Measurements from ENCODE around the gene GRID2. TPM values are rescaled to one million over a fixed set of nuclear protein-coding genes. Genes with fewer than 3 reads are reported as not detected.

GRID2 gene
- total RNA-seq, 1 experiment from 2014 or later: not detected

GRCh38 chr4:93740890-93741289, 1437.1 kb downstream of the GRID2 start:
- no peaks in the 10 kb centered on the region for H3K36me3 Mint-ChIP-seq (ENCODE audit: insufficient read depth, unreplicated experiment)
- no peak for DNase-seq (ENCODE audit: unreplicated experiment)
- no peak overlapping the region for H3K4me3 Mint-ChIP-seq (ENCODE audit: unreplicated experiment)
- H3K4me1 Mint-ChIP-seq (ENCODE audit: insufficient read depth, unreplicated experiment): no peaks in the 10 kb centered on the region
- H3K9me3 Mint-ChIP-seq (ENCODE audit: unreplicated experiment): no peaks in the 10 kb centered on the region
- no TSS peak for BruUV-seq (replicated peaks)
- POLR2A ChIA-PET: interaction anchor here (0.6 to 0.7 kb wide), 2 partner anchors 9 to 200 kb away, joined by 3 read pairs; no protein-coding TSS in a partner anchor
- no peaks in the 10 kb centered on the region for H3K27me3 Mint-ChIP-seq (ENCODE audit: insufficient read depth, unreplicated experiment)
- TF ChIP-seq CTCF (IDR thresholded peaks at IDR 0.05; ENCODE audit: unreplicated experiment): no peak
- H3K27ac Mint-ChIP-seq (ENCODE audit: low read depth, unreplicated experiment): no peak overlapping the region
- CTCF ChIA-PET: interaction anchor here (2.2 kb wide), 1 partner anchor 23 kb away, joined by 8 read pairs; no protein-coding TSS in a partner anchor
- intact Hi-C loops (cut with micrococcal nuclease): no loop called here

- ChIA-PET POLR2A (interaction anchor here (0.6 kb wide), 1 partner anchor 1014 kb away, joined by 4 read pairs; no protein-coding TSS in a partner anchor), CTCF (no interaction called here)
- BruUV-seq (replicated peaks): no TSS peak
- H3K27me3 Mint-ChIP-seq (ENCODE audit: insufficient read depth, unreplicated experiment): no peaks in the 10 kb centered on the region
- no peak overlapping the region for H3K4me3 Mint-ChIP-seq (ENCODE audit: unreplicated experiment)
- no peaks in the 10 kb centered on the region for H3K9me3 Mint-ChIP-seq (ENCODE audit: unreplicated experiment)
- H3K36me3 Mint-ChIP-seq (ENCODE audit: insufficient read depth, unreplicated experiment): no peaks in the 10 kb centered on the region
- no peak for DNase-seq (ENCODE audit: unreplicated experiment)
- no peak overlapping the region for H3K27ac Mint-ChIP-seq (ENCODE audit: low read depth, unreplicated experiment)
- intact Hi-C loops (cut with micrococcal nuclease): no loop called here
- TF ChIP-seq CTCF (IDR thresholded peaks at IDR 0.05; ENCODE audit: unreplicated experiment): no peak
- H3K4me1 Mint-ChIP-seq (ENCODE audit: insufficient read depth, unreplicated experiment): no peaks in the 10 kb centered on the region
These were observed 1439.3 kb downstream of the GRID2 start for GRCh38 chr4:93743022-93743421.

GRCh38 chr4:93743635-93744034, 1439.9 kb downstream of the GRID2 start:
- no peaks in the 10 kb centered on the region for H3K27me3 Mint-ChIP-seq (ENCODE audit: insufficient read depth, unreplicated experiment)
- no peak for DNase-seq (ENCODE audit: unreplicated experiment)
- ChIA-PET POLR2A (interaction anchor here (0.6 kb wide), 3 partner anchors 22 to 1014 kb away, joined by 3 to 4 read pairs (median 3); no protein-coding TSS in a partner anchor), CTCF (interaction anchor here (1.0 kb wide), 1 partner anchor 12 kb away, joined by 5 read pairs; no protein-coding TSS in a partner anchor)
- peaks cover under 1% of the 10 kb centered on the region for H3K4me1 Mint-ChIP-seq (ENCODE audit: insufficient read depth, unreplicated experiment)
- no peak overlapping the region for H3K27ac Mint-ChIP-seq (ENCODE audit: low read depth, unreplicated experiment)
- no peak overlapping the region for H3K4me3 Mint-ChIP-seq (ENCODE audit: unreplicated experiment)
- no TSS peak for BruUV-seq (replicated peaks)
- H3K36me3 Mint-ChIP-seq (ENCODE audit: insufficient read depth, unreplicated experiment): no peaks in the 10 kb centered on the region
- TF ChIP-seq CTCF (IDR thresholded peaks at IDR 0.05; ENCODE audit: unreplicated experiment): no peak
- intact Hi-C loops (cut with micrococcal nuclease): no loop called here
- H3K9me3 Mint-ChIP-seq (ENCODE audit: unreplicated experiment): no peaks in the 10 kb centered on the region

- intact Hi-C loops (cut with micrococcal nuclease): no loop called here
- peaks cover 11% of the 10 kb centered on the region for H3K4me1 Mint-ChIP-seq (ENCODE audit: insufficient read depth, unreplicated experiment)
- no peak overlapping the region for H3K4me3 Mint-ChIP-seq (ENCODE audit: unreplicated experiment)
- DNase-seq (ENCODE audit: unreplicated experiment): no peak
- CTCF ChIA-PET: interaction anchor here (0.6 kb wide), 1 partner anchor 523 kb away, joined by 3 read pairs; no protein-coding TSS in a partner anchor
- H3K9me3 Mint-ChIP-seq (ENCODE audit: unreplicated experiment): no peaks in the 10 kb centered on the region
- POLR2A ChIA-PET: interaction anchor here (0.6 to 0.7 kb wide), 2 partner anchors 32 to 148 kb away, joined by 3 read pairs; no protein-coding TSS in a partner anchor
- no peaks in the 10 kb centered on the region for H3K27me3 Mint-ChIP-seq (ENCODE audit: insufficient read depth, unreplicated experiment)
- no peak for TF ChIP-seq CTCF (IDR thresholded peaks at IDR 0.05; ENCODE audit: unreplicated experiment)
- H3K36me3 Mint-ChIP-seq (ENCODE audit: insufficient read depth, unreplicated experiment): no peaks in the 10 kb centered on the region
- BruUV-seq (replicated peaks): no TSS peak
- H3K27ac Mint-ChIP-seq (ENCODE audit: low read depth, unreplicated experiment): no peak overlapping the region
These were observed 1441.2 kb downstream of the GRID2 start for GRCh38 chr4:93744961-93745360.

All from MCF 10A (cell line).